IMR-90 (cell line): ENCODE results near the gene CDT1. TPM values are rescaled to one million over a fixed set of nuclear protein-coding genes. Genes with fewer than 3 reads are reported as not detected.

Experiments used
- ATAC-seq: fragments of 200-7000 bp; cut with Tn5 transposase; 2 replicates; pipeline ENCODE4 v1.9.1; 2020; ENCODE audit warnings: low read depth, mild to moderate bottlenecking, moderate library complexity
- BruUV-seq: library from RNA; stranded (reverse); fragments of 400-500 nt; replicated peaks from 2 replicates; lab custom pipeline; 2021; lab: Mats Ljungman, UMichigan
- CTCF ChIA-PET: fragments of 300-600 bp; formaldehyde crosslinking; extraction: SDS; loops from one replicate; lab custom pipeline; 2021; ENCODE audit warnings: antibody characterized with exemption; lab: Yijun Ruan, JAX
- POLR2A ChIA-PET: fragments of 300-600 bp; sonication (Branson Sonifier 250); formaldehyde crosslinking; loops from one replicate; lab custom pipeline; 2022; ENCODE audit warnings: antibody characterized with exemption; ENCODE audit not compliant: unreplicated experiment; lab: Charles Lee
- DNase-seq: peaks from one replicate; pipeline ENCODE4 v3.0.0; 2013
- H2AFZ ChIP-seq: replicated peaks from 2 replicates; pipeline ENCODE3; 2013; ENCODE audit warnings: low read length, mild to moderate bottlenecking; ENCODE audit not compliant: poor library complexity
- H2AK5ac ChIP-seq: 2 replicates; pipeline ENCODE4 v1.6.1; 2013; ENCODE audit warnings: low read depth, low read length, inconsistent platforms
- H2AK9ac ChIP-seq: replicated peaks from 2 replicates; pipeline ENCODE3; 2013; ENCODE audit warnings: mild to moderate bottlenecking, low read depth, low read length, moderate library complexity; ENCODE audit not compliant: poor library complexity
- H2BK120ac ChIP-seq: 2 replicates; pipeline ENCODE4 v1.6.1; 2013; ENCODE audit warnings: low read depth, low read length, inconsistent platforms
- H2BK15ac ChIP-seq: 3 replicates; pipeline ENCODE4 v1.6.1; 2013; ENCODE audit warnings: low read depth, low read length, inconsistent platforms
- H2BK20ac ChIP-seq: 2 replicates; pipeline ENCODE4 v1.6.1; 2013; ENCODE audit warnings: low read depth, mild to moderate bottlenecking, inconsistent platforms, low read length, moderate library complexity
- H2BK5ac ChIP-seq: 2 replicates; pipeline ENCODE4 v1.6.1; 2013; ENCODE audit warnings: mild to moderate bottlenecking, low read depth, low read length, inconsistent platforms; ENCODE audit not compliant: poor library complexity, severe bottlenecking
- H3K14ac ChIP-seq: replicated peaks from 2 replicates; pipeline ENCODE4 v1.6.1; 2013; ENCODE audit warnings: low read depth, low read length, inconsistent platforms
- H3K18ac ChIP-seq: 2 replicates; pipeline ENCODE4 v1.6.1; 2013; ENCODE audit warnings: low read depth, low read length, control low read depth
- H3K23ac ChIP-seq: 2 replicates; pipeline ENCODE4 v1.6.1; 2013; ENCODE audit warnings: low read depth, low read length, inconsistent platforms
- H3K27ac ChIP-seq: 2 replicates; pipeline ENCODE4 v1.5.1; 2013; ENCODE audit warnings: mild to moderate bottlenecking, control low read depth, low read length; ENCODE audit not compliant: insufficient read depth
- H3K27me3 ChIP-seq: 2 replicates; pipeline ENCODE4 v1.6.1; 2013; ENCODE audit warnings: low read length; ENCODE audit not compliant: control insufficient read depth, insufficient read depth
- H3K36me3 ChIP-seq: 2 replicates; pipeline ENCODE4 v1.6.1; 2013; ENCODE audit warnings: low read length, mixed read lengths; ENCODE audit not compliant: control insufficient read depth, insufficient read depth
- H3K4ac ChIP-seq: 2 replicates; pipeline ENCODE4 v1.6.1; 2013; ENCODE audit warnings: low read depth, low read length, inconsistent platforms
- H3K4me1 ChIP-seq: 2 replicates; pipeline ENCODE4 v1.6.1; 2013; ENCODE audit warnings: low read length, mixed read lengths; ENCODE audit not compliant: control insufficient read depth, insufficient read depth
- H3K4me2 ChIP-seq: 2 replicates; pipeline ENCODE4 v1.6.1; 2013; ENCODE audit warnings: low read depth, mild to moderate bottlenecking, control low read depth, low read length, moderate library complexity
- H3K4me3 ChIP-seq: 2 replicates; pipeline ENCODE4 v1.5.1; 2013; ENCODE audit warnings: low read depth, mild to moderate bottlenecking, control low read depth, low read length, moderate library complexity; ENCODE audit not compliant: insufficient read depth
- H3K56ac ChIP-seq: 2 replicates; pipeline ENCODE4 v1.6.1; 2013; ENCODE audit warnings: low read length, inconsistent platforms; ENCODE audit not compliant: insufficient read depth; ENCODE audit errors: extremely low read depth
- H3K79me1 ChIP-seq, 2 experiments: 2 replicates each; pipeline ENCODE4 v1.6.1; 2013; ENCODE audit warnings: low read length in 2 of 2, inconsistent platforms in 1 of 2, low read depth in 1 of 2
- H3K9ac ChIP-seq: 2 replicates; pipeline ENCODE4 v1.6.1; 2013; ENCODE audit warnings: low read depth, low read length, control low read depth
- H3K9me1 ChIP-seq: 2 replicates; pipeline ENCODE4 v1.6.1; 2013; ENCODE audit warnings: low read length, inconsistent platforms; ENCODE audit not compliant: insufficient read depth
- H3K9me3 ChIP-seq: 2 replicates; pipeline ENCODE4 v1.6.1; 2013; ENCODE audit warnings: low read length; ENCODE audit not compliant: control insufficient read depth, insufficient read depth
- H4K20me1 ChIP-seq: 2 replicates; pipeline ENCODE4 v1.6.1; 2013; ENCODE audit warnings: low read length, inconsistent platforms; ENCODE audit not compliant: insufficient read depth
- H4K5ac ChIP-seq: 2 replicates; pipeline ENCODE4 v1.6.1; 2013; ENCODE audit warnings: mild to moderate bottlenecking, low read depth, low read length, control low read depth
- H4K8ac ChIP-seq, 2 experiments: 2 replicates each; pipeline ENCODE4 v1.6.1; 2013; ENCODE audit warnings: low read depth in 2 of 2, low read length in 2 of 2, control low read depth in 1 of 2, inconsistent platforms in 1 of 2
- H4K91ac ChIP-seq: 2 replicates; pipeline ENCODE4 v1.6.1; 2013; ENCODE audit warnings: low read depth, low read length, inconsistent platforms; ENCODE audit not compliant: insufficient read depth
- BHLHE40 ChIP-seq: fragments of 150-350 bp; IDR thresholded peaks from 2 replicates; pipeline ENCODE4 v1.6.1; 2016; ENCODE audit warnings: mild to moderate bottlenecking, low read depth, low read length
- CEBPB ChIP-seq: IDR thresholded peaks from 2 replicates; pipeline ENCODE4 v1.6.1; 2012; ENCODE audit warnings: low read depth, low read length, improper control_type of control experiment
- CHD1 ChIP-seq: IDR thresholded peaks from 2 replicates; pipeline ENCODE4 v1.6.1; 2012; ENCODE audit warnings: low read depth, low read length, improper control_type of control experiment
- CTCF ChIP-seq: conservative IDR thresholded peaks from 2 replicates; pipeline ENCODE4 v1.5.1; 2012; ENCODE audit warnings: mild to moderate bottlenecking, low read depth, low read length, improper control_type of control experiment
- FOS ChIP-seq: fragments of 150-350 bp; IDR thresholded peaks from 2 replicates; pipeline ENCODE4 v1.6.1; 2016; ENCODE audit warnings: low read depth, low read length
- MAZ ChIP-seq: IDR thresholded peaks from 2 replicates; pipeline ENCODE4 v1.6.1; 2012; ENCODE audit warnings: low read depth, mild to moderate bottlenecking, low read length, improper control_type of control experiment, moderate library complexity, borderline replicate concordance
- MXI1 ChIP-seq: IDR thresholded peaks from 2 replicates; pipeline ENCODE4 v1.6.1; 2012; ENCODE audit warnings: low read depth, mild to moderate bottlenecking, low read length, moderate library complexity, borderline replicate concordance
- NFE2L2 ChIP-seq: fragments of 150-350 bp; IDR thresholded peaks from 2 replicates; pipeline ENCODE4 v1.6.1; 2016; ENCODE audit warnings: low read depth, mild to moderate bottlenecking, low read length
- POLR2A ChIP-seq: IDR thresholded peaks from 2 replicates; pipeline ENCODE4 v1.6.1; 2012; ENCODE audit warnings: mild to moderate bottlenecking, low read depth, low read length
- RFX5 ChIP-seq: IDR thresholded peaks from 2 replicates; pipeline ENCODE4 v1.8.0; 2012; ENCODE audit warnings: low read depth, mild to moderate bottlenecking, low read length, moderate library complexity
- USF2 ChIP-seq: fragments of 150-350 bp; IDR thresholded peaks from 2 replicates; pipeline ENCODE4 v1.6.1; 2017; ENCODE audit warnings: mild to moderate bottlenecking, antibody characterized with exemption, low read length, low read depth
- WGBS, 2 experiments: methylation state at CpG; one replicate each; pipeline versions ENCODE4 v1.1.5 to v1.1.7; 2013; ENCODE audit warnings: missing lambda C conversion rate in 2 of 2; ENCODE audit not compliant: insufficient read length in 1 of 2; ENCODE audit errors: extremely low coverage in 2 of 2; 5-methylcytosine and 5-hydroxymethylcytosine counted together
- dilution Hi-C: fragments of 300-500 bp; cut with HindIII; formaldehyde crosslinking; loops from one replicate; pipeline ENCODE4 v1.14.3; 2018; ENCODE audit warnings: low sequenced_read_pairs; ENCODE audit not compliant: unreplicated experiment
- in situ Hi-C: fragments of 300-500 bp; cut with MboI; formaldehyde crosslinking; loops from 3 replicates; pipeline ENCODE4 v1.14.3; 2019; ENCODE audit warnings: low sequenced_read_pairs, inconsistent platforms, mixed read lengths
- intact Hi-C: fragments of 100-400 bp; cut with micrococcal nuclease; formaldehyde crosslinking; loops from 2 replicates; pipeline ENCODE4 v1.10.0; 2022
- polyA plus RNA-seq, 3 experiments: library from polyadenylated mRNA; depleted of rRNA; stranded (reverse); fragments of >200 nt; gene quantifications; 2 replicates each; pipeline ENCODE4 v1.2.3, GENCODE V29; 2012; ENCODE audit warnings: low replicate concordance in 1 of 3
- total RNA-seq: library from RNA; depleted of rRNA; stranded (reverse); fragments of >200 nt; gene quantifications from 2 replicates; pipeline ENCODE4 v1.2.3, GENCODE V29; 2012

CDT1 gene
- total and polyA plus RNA-seq, 2 of the 4 experiments (the other 2 are of a cell fraction), result 3.2 to 11.8 TPM

- Histone ChIP-seq H2BK120ac (no peak overlapping the region), H2BK15ac (no peak overlapping the region), H3K18ac (peak overlapping the region; percentile 8; the same call in 1 of the 2 replicates), H3K9me1 (no peaks in the 10 kb centered on the region), H3K14ac (peak overlapping the region; percentile 84), H3K4me3 (peak overlapping the region; percentile 60), H2BK20ac (no peak overlapping the region), H3K9ac (peak overlapping the region; percentile 76), H3K4me2 (peak overlapping the region; percentile 90), H3K36me3 (peaks cover 19% of the 10 kb centered on the region), H2AK9ac (peak overlapping the region; percentile 100), H4K8ac (peak overlapping the region; percentile 47 to 90), H3K56ac (peak overlapping the region; percentile 50), H3K4ac (peak overlapping the region; percentile 90), H3K4me1 (peaks cover 12% of the 10 kb centered on the region), H3K9me3 (no peaks in the 10 kb centered on the region), H2AK5ac (peak overlapping the region; percentile 96), H3K27ac (peak overlapping the region; percentile 84), H4K91ac (peak overlapping the region; percentile 81), H2BK5ac (peak overlapping the region; percentile 80), H3K27me3 (no peaks in the 10 kb centered on the region), H4K5ac (peak overlapping the region; percentile 65; the same call in 1 of the 2 replicates), H4K20me1 (peaks cover 23% of the 10 kb centered on the region), H3K79me1 (peaks cover 4 to 32% of the 10 kb centered on the region in 2 experiments; a peak in 2 of 4 replicates), H2AFZ (peak overlapping the region; percentile 97), H3K23ac (peak overlapping the region; percentile 53; the same call in 1 of the 2 replicates)
- WGBS, 2 experiments, result 0% methylated on average over 24 of the region's 65 CpGs; no CpG with 5 or more reads in 1 of the 2 experiments
- ChIA-PET POLR2A (no interaction called here), CTCF (interaction anchor here (1.6 to 1.8 kb wide), 3 partner anchors 46 to 74 kb away, joined by 4 to 7 read pairs (median 7); partner anchors contain the start of genes GALNS and TRAPPC2L)
- dilution Hi-C loops, result no loop called here
- peak; percentile 95 for TF ChIP-seq USF2
- no peak for TF ChIP-seq NFE2L2
- no peak for TF ChIP-seq FOS
- TF ChIP-seq CEBPB, result no peak
- TF ChIP-seq BHLHE40, result 0 out of 2 replicates have a peak, but pooled peaks have one; percentile 46
- 0 out of 2 replicates have a peak, but pooled peaks have one; percentile 38 for TF ChIP-seq CHD1
- TF ChIP-seq CTCF, result no peak
- TF ChIP-seq RFX5, result no peak
- peak; percentile 74 for TF ChIP-seq MXI1
- TF ChIP-seq POLR2A, result peak; percentile 81; the same call in 1 of the 2 replicates
- no peak; the same call in 1 of the 2 replicates for TF ChIP-seq MAZ
- intact Hi-C loops, result loop anchor here (5.0 kb wide), 1 partner anchor 406 kb away; the partner anchor contains the start of gene ZNF778
- ATAC-seq (peak; percentile 79), DNase-seq (peak; percentile 69)
- in situ Hi-C loops, result no loop called here
- no TSS peak for BruUV-seq
Observed at GRCh38 chr16:88810912-88811768, 7.6 kb downstream of the CDT1 start.
